Fibroblast of lung (primary cell): ENCODE results near the gene C16orf89.

Experiments
- EZH2 ChIP-seq: IDR thresholded peaks from 2 replicates; pipeline ENCODE4 v1.5.1; 2012; ENCODE audit warnings: low read length, control low read depth, mild to moderate bottlenecking; ENCODE audit errors: missing control alignments
- TF ChIP-seq, protein P1 (sequence below), 2 donors: IDR thresholded peaks in 1 of 2; conservative IDR thresholded peaks in 1 of 2; 1 replicate in 1 of 2; 2 replicates in 1 of 2; pipeline ENCODE4 v1.5.1; 2011 to 2012; ENCODE audit warnings: low read length in 2 of 2, control low read depth in 1 of 2, inconsistent platforms in 1 of 2, low read depth in 1 of 2, mild to moderate bottlenecking in 1 of 2

- TF ChIP-seq, protein P1, sequence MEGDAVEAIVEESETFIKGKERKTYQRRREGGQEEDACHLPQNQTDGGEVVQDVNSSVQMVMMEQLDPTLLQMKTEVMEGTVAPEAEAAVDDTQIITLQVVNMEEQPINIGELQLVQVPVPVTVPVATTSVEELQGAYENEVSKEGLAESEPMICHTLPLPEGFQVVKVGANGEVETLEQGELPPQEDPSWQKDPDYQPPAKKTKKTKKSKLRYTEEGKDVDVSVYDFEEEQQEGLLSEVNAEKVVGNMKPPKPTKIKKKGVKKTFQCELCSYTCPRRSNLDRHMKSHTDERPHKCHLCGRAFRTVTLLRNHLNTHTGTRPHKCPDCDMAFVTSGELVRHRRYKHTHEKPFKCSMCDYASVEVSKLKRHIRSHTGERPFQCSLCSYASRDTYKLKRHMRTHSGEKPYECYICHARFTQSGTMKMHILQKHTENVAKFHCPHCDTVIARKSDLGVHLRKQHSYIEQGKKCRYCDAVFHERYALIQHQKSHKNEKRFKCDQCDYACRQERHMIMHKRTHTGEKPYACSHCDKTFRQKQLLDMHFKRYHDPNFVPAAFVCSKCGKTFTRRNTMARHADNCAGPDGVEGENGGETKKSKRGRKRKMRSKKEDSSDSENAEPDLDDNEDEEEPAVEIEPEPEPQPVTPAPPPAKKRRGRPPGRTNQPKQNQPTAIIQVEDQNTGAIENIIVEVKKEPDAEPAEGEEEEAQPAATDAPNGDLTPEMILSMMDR (conservative IDR thresholded peaks at IDR 0.05 in 1 of 2, IDR thresholded peaks at IDR 0.05 in 1 of 2; ENCODE audit: low read depth in 1 of 2, low read length in 2 of 2): no peak
- TF ChIP-seq EZH2: no peak
Measured at GRCh38 chr16:5028950-5029475, 36.7 kb downstream of the C16orf89 start.
